Ascending aorta (tissue), 2 donors: ENCODE results near the gene ACOT11. TPM values are rescaled to one million over a fixed set of nuclear protein-coding genes. Genes with fewer than 3 reads are reported as not detected.
"Not testable (repeated sequence)": the region's sequence is repeated elsewhere in the genome, so short reads cannot be mapped to it uniquely, and the experiment has no call there.

Experiments used
- DNase-seq, 2 donors: peaks; one replicate each; pipeline ENCODE4 v3.0.0-alpha.2; 2019; ENCODE audit warnings: low spot score in 2 of 2
- H3K27ac ChIP-seq, 2 donors: fragments of 200-600 bp; sonication (generic); one replicate each; pipeline ENCODE4 v1.5.1; 2016 to 2017; ENCODE audit warnings: mild to moderate bottlenecking in 1 of 2
- H3K27me3 ChIP-seq: fragments of 200-600 bp; sonication (generic); one replicate; pipeline ENCODE4 v1.5.1; 2017
- H3K36me3 ChIP-seq, 2 donors: fragments of 200-600 bp; sonication (generic); one replicate each; pipeline ENCODE4 v1.5.1; 2016
- H3K4me1 ChIP-seq, 2 donors: fragments of 200-600 bp; sonication (generic); one replicate each; pipeline ENCODE4 v1.5.1; 2016 to 2017; ENCODE audit warnings: mild to moderate bottlenecking in 1 of 2
- H3K4me3 ChIP-seq, 2 donors: fragments of 200-600 bp; sonication (generic); one replicate each; pipeline ENCODE4 v1.5.1; 2016 to 2017; ENCODE audit warnings: mild to moderate bottlenecking in 1 of 2
- H3K9me3 ChIP-seq, 2 donors: fragments of 200-600 bp; sonication (generic); one replicate each; pipeline ENCODE4 v1.5.1; 2016
- intact Hi-C: fragments of 100-400 bp; cut with DNase I; formaldehyde crosslinking; loops from one replicate; pipeline ENCODE4 v1.15.1; 2023
- total RNA-seq: library from RNA; depleted of rRNA; stranded (reverse); fragments of >200 nt; gene quantifications from one replicate; pipeline ENCODE4 v1.1.0, GENCODE V29; 2016
- TF ChIP-seq, protein P1 (sequence below), 3 experiments: fragments of 200-600 bp in 2 of 3; fragments of 450-650 bp in 1 of 3; sonication (generic) in 2 of 3; IDR thresholded peaks; one replicate each; pipeline ENCODE4 v1.5.1; 2016 to 2019; ENCODE audit warnings: antibody characterized with exemption in 3 of 3, mild to moderate bottlenecking in 1 of 3, moderate library complexity in 1 of 3

The ACOT11 gene
- total RNA-seq, 1 donor from 2014 or later: 30.4 TPM

DNA sequence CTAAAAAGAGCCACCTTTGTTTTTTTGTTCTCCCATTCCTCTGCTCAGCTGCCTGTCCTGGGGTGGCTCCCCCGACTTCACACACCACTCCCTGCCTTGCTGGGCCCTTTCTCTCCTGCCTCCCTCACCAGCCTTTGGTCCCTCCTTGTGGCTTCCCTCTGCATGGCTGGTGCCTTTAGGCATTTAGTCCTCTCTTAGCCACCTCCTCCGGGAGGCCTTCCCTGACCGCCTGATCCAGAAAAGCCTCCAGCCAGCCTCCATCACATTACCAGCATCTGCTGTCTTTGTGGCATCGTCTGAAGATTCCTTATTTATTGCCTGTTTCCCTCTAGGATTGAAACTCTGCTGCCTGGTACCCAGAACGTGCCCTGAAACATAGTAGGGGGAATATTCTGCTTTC, 46.2 kb upstream of the ACOT11 start:
- Histone ChIP-seq H3K36me3 (no peaks in the 10 kb centered on the region), H3K4me3 (no peak overlapping the region), H3K27me3 (no peaks in the 10 kb centered on the region), H3K27ac (no peak overlapping the region), H3K4me1 (peaks cover 0 to 10% of the 10 kb centered on the region in 2 donors), H3K9me3 (no peaks in the 10 kb centered on the region)
- no peak for DNase-seq
- intact Hi-C loops: no loop called here
- TF ChIP-seq, protein P1, sequence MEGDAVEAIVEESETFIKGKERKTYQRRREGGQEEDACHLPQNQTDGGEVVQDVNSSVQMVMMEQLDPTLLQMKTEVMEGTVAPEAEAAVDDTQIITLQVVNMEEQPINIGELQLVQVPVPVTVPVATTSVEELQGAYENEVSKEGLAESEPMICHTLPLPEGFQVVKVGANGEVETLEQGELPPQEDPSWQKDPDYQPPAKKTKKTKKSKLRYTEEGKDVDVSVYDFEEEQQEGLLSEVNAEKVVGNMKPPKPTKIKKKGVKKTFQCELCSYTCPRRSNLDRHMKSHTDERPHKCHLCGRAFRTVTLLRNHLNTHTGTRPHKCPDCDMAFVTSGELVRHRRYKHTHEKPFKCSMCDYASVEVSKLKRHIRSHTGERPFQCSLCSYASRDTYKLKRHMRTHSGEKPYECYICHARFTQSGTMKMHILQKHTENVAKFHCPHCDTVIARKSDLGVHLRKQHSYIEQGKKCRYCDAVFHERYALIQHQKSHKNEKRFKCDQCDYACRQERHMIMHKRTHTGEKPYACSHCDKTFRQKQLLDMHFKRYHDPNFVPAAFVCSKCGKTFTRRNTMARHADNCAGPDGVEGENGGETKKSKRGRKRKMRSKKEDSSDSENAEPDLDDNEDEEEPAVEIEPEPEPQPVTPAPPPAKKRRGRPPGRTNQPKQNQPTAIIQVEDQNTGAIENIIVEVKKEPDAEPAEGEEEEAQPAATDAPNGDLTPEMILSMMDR (IDR thresholded peaks at IDR 0.05): no peak

DNA sequence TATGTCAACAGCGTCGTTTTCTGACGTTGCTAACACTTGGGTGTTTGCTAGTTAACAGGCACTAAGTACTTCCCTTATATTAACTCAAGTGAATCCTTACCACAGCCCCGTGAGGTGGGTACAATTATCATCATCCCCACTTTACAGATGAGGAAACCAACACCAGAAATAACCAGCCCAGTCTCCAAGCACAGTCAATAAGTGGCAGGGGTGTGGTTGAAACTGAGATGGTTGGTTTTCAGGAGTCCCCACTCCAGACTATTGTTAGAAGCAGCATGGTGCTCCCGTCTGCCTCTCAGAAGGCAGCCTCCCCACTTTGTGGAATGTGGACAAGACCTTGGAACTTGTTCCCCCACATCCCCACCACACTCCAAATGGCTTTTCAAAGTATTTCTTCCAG, 45.7 kb upstream of the ACOT11 start:
- Histone ChIP-seq H3K4me3 (no peak overlapping the region), H3K4me1 (peaks cover 0 to 10% of the 10 kb centered on the region in 2 donors), H3K9me3 (no peaks in the 10 kb centered on the region), H3K27ac (no peak overlapping the region), H3K36me3 (no peaks in the 10 kb centered on the region), H3K27me3 (no peaks in the 10 kb centered on the region)
- intact Hi-C loops: no loop called here
- TF ChIP-seq, protein P1 (IDR thresholded peaks at IDR 0.05): no peak
- no peak for DNase-seq

DNA sequence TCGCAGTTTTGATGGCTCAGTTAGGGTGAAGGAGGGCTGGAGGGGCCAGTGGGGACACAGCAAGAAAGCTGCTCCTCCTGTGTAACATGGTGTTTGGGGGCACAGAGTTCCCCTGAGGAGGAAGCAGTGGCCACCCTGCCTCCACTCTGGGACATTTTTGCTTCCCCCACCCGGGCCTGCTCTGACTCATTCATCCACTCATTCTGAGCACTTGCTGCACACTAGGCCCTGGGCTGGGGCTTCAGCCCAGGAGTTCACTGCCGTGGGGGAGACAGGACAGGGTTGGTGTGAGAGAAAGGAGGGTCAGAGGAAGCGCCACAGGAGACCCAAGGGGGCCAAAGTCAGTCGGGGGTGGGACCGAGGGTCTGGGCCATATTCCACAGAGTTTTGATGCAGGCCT, 41.4 kb upstream of the ACOT11 start:
- intact Hi-C loops: no loop called here
- DNase-seq: no peak
- Histone ChIP-seq H3K36me3 (no peaks in the 10 kb centered on the region), H3K27ac (no peak overlapping the region), H3K4me1 (no peaks in the 10 kb centered on the region), H3K4me3 (no peak overlapping the region), H3K9me3 (no peaks in the 10 kb centered on the region), H3K27me3 (no peaks in the 10 kb centered on the region)
- TF ChIP-seq, protein P1 (IDR thresholded peaks at IDR 0.05): no peak

DNA sequence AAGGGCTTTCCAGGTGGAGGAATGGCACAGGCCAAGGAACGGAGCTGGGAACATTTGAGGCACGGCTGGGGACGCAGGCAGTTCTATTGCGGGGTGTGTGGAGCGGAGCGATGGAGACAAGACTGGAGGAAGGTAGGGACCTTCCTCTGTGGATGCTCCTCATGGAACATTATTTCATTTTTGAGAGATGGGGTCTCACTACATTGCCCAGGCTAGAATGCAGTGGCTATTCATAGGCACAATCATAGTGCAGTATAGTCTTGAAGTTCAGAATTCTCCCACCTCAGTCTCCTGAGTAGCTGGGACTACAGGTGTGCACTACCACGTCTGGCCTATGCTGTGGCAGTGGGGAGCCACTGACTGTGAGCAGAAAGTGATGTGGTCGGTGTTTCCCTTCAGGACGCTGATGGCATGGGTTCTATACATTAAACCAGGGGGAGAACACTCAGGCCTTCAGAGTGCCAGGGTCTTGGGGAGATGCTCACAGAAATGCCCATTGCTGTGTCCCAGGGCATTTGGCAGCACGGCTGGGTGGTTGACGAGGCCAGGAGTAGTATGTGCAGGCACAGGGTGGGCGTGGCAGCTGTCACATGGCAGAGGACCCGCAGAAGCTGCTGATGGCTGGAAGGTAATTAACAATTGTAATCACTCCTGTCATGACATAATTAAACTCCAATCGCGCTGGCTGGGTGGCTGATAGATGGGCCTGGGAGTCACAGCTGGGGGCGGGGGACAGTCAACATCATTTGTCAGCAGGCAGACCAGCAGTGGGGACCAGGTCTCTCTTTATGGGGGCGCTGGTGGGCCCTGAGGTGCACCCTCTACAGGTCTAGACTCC, 40.8 kb upstream of the ACOT11 start:
- DNase-seq: no peak
- intact Hi-C loops: no loop called here
- no peaks in the 10 kb centered on the region for H3K9me3 ChIP-seq
- H3K27ac ChIP-seq: no peak overlapping the region
- no peak overlapping the region for H3K4me3 ChIP-seq
- no peaks in the 10 kb centered on the region for H3K4me1 ChIP-seq
- TF ChIP-seq, protein P1 (IDR thresholded peaks at IDR 0.05): no peak
- H3K36me3 ChIP-seq: no peaks in the 10 kb centered on the region
- H3K27me3 ChIP-seq: no peaks in the 10 kb centered on the region

DNA sequence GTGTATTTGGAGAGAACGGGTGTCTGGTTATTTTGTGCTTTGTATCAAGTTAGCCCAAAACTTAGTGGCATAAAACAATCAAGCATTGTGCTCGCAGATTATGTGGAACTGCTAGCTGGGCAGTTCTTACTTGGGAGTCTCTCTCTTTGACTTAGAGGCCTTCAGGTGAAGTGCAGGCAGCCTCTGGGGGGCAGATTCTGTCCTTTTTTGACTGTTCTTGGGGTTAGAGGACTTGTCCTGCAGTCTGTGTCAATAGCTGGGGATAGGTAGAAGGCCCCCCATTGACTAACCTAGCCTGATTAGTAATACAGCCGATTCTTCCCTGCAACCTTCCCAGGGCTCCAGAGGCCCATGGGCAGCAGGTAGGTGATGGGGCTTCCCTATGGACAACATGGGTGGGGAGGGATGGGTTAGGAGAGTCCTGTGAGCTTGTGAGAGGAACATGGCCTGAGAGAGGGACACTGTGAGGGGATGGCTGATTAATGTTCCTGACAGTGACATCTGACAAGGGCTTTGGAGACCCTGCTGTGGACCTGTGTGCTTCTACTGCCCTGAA, 37.2 kb upstream of the ACOT11 start:
- DNase-seq: no peak
- H3K36me3 ChIP-seq: no peaks in the 10 kb centered on the region
- H3K9me3 ChIP-seq: no peaks in the 10 kb centered on the region
- H3K4me3 ChIP-seq: no peak overlapping the region
- TF ChIP-seq, protein P1 (IDR thresholded peaks at IDR 0.05): no peak
- intact Hi-C loops: no loop called here
- H3K4me1 ChIP-seq: no peaks in the 10 kb centered on the region
- no peaks in the 10 kb centered on the region for H3K27me3 ChIP-seq
- H3K27ac ChIP-seq: no peak overlapping the region

DNA sequence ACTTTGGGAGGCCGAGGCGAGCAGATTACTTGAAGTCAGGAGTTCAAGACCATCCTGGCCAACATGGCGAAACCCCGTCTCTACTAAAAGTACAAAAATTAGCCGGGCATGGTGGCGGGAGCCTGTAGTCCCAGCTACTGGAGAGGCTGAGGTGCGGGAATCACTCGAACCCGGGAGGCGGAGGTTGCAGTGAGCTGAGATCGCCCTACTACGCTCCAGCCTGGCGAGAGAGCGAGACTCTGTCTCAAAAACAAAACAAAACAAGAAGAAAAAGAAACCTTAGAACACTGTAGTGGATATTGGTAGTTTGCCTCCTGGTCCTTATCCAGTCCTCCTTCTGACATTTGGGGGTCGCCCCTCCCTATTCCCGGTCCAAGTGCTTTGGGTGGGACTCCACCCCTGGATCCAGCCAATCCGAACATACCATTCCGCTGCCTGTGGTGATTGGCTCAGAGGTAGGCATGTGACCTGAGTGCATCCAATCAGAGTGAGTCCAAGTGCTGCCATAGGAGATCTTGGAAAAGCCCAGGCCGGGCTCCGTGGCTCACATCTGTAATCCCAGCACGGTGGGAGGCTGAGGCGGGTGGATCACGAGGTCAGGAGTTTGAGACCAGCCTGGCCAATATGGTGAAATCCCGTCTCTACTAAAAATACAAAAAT, 34.0 kb upstream of the ACOT11 start:
- H3K27me3 ChIP-seq, H3K4me3 ChIP-seq, H3K4me1 ChIP-seq, DNase-seq, intact Hi-C loops, H3K9me3 ChIP-seq, H3K27ac ChIP-seq, H3K36me3 ChIP-seq: not testable (repeated sequence)
